Sigmoid colon (tissue), 7 donors: ENCODE measurements around the gene APBB2. TPM values are rescaled to one million over a fixed set of nuclear protein-coding genes. Genes with fewer than 3 reads are reported as not detected.

ENCODE experiments used
- DNase-seq: peaks from one replicate; pipeline ENCODE4 v3.0.0-alpha.2; 2019
- H3K27ac ChIP-seq, 4 donors: fragments of 200-600 bp; sonication (generic); one replicate each; pipeline ENCODE4 v1.5.1; 2016 to 2019; ENCODE audit warnings: mild to moderate bottlenecking in 1 of 4
- H3K27me3 ChIP-seq, 3 donors: fragments of 200-600 bp; sonication (generic); one replicate each; pipeline ENCODE4 v1.5.1; 2019; ENCODE audit warnings: mild to moderate bottlenecking in 1 of 3
- H3K36me3 ChIP-seq, 4 donors: fragments of 200-600 bp; sonication (generic); one replicate each; pipeline ENCODE4 v1.5.1; 2016 to 2019
- H3K4me1 ChIP-seq, 4 donors: fragments of 200-600 bp; sonication (generic); one replicate each; pipeline ENCODE4 v1.5.1; 2017 to 2019
- H3K4me3 ChIP-seq, 4 donors: fragments of 200-600 bp; sonication (generic); one replicate each; pipeline ENCODE4 v1.5.1; 2017 to 2019; ENCODE audit warnings: mild to moderate bottlenecking in 2 of 4, moderate library complexity in 1 of 4
- H3K9me3 ChIP-seq, 4 donors: fragments of 200-600 bp in 3 of 4; sonication (generic) in 3 of 4; one replicate each; pipeline versions ENCODE4 v1.5.1 to v1.6.1; 2013 to 2019
- CTCF ChIP-seq, 4 experiments: fragments of 450-650 bp in 3 of 4; fragments of 200-600 bp in 1 of 4; IDR thresholded peaks; one replicate each; pipeline ENCODE4 v1.5.1; 2016 to 2019; ENCODE audit warnings: antibody characterized with exemption in 4 of 4, mild to moderate bottlenecking in 3 of 4, moderate library complexity in 2 of 4
- EP300 ChIP-seq, 4 donors: sonication (generic); formaldehyde crosslinking; IDR thresholded peaks; one replicate each; pipeline ENCODE4 v1.6.1; 2017; ENCODE audit warnings: antibody characterized with exemption in 4 of 4
- POLR2A ChIP-seq, 2 donors: fragments of 450-650 bp; IDR thresholded peaks; one replicate each; pipeline ENCODE4 v1.6.1; 2016; ENCODE audit warnings: antibody characterized with exemption in 2 of 2, mild to moderate bottlenecking in 2 of 2, moderate library complexity in 2 of 2
- POLR2AphosphoS5 ChIP-seq, 4 donors: sonication (generic); formaldehyde crosslinking; IDR thresholded peaks; one replicate each; pipeline ENCODE4 v1.6.1; 2017; ENCODE audit warnings: antibody characterized with exemption in 4 of 4
- WGBS, 2 donors: extraction: QIAGEN DNeasy Blood & Tissue Kit; methylation state at CpG; one replicate each; pipeline ENCODE4 v1.1.7; 2013; 5-methylcytosine and 5-hydroxymethylcytosine counted together
- intact Hi-C: fragments of 100-400 bp; cut with DNase I; formaldehyde crosslinking; loops from one replicate; pipeline ENCODE4 v1.15.1; 2023
- polyA plus RNA-seq, 3 donors: library from polyadenylated mRNA; stranded (reverse); fragments of 200-250 nt; gene quantifications; one replicate each; pipeline ENCODE4 v1.2.3, GENCODE V29; 2013
- total RNA-seq, 4 donors: library from RNA; depleted of rRNA; stranded (reverse); fragments of >200 nt; gene quantifications; one replicate each; pipeline ENCODE4 v1.1.0, GENCODE V29; 2016
- donor health status: healthy with polysubstance abuse.
- donor health status: Bipolar disorder and iron deficiency.
- donor health status: healthy.

The APBB2 gene
- total and polyA plus RNA-seq, 7 donors = 7.8 to 108 (median 69.1) TPM

- intact Hi-C loops = no loop called here
- WGBS, 2 donors = 98 to 100% methylated on average over 1 of the region's 1 CpG
- no peaks in the 10 kb centered on the region for H3K27me3 ChIP-seq
Observed at GRCh38 chr4:41026971-41027370, 187.4 kb downstream of the APBB2 start.

GRCh38 chr4:41025824-41026223 is 188.5 kb downstream of the APBB2 start:
- TF ChIP-seq CTCF (IDR thresholded peaks at IDR 0.05) (no peak), POLR2AphosphoS5 (IDR thresholded peaks at IDR 0.05) (no peak), EP300 (IDR thresholded peaks at IDR 0.05) (no peak)
- H3K27ac ChIP-seq = no peak overlapping the region
- no peaks in the 10 kb centered on the region for H3K36me3 ChIP-seq
- H3K4me3 ChIP-seq = no peak overlapping the region
- H3K9me3 ChIP-seq = peaks cover 5 to 20% (median 12%) of the 10 kb centered on the region in 4 donors
- peaks cover 0 to 7% (median 2%) of the 10 kb centered on the region in 4 donors for H3K4me1 ChIP-seq
- DNase-seq = no peak
- intact Hi-C loops = no loop called here
- 90 to 96% methylated on average over 2 of the region's 2 CpGs for WGBS, 2 donors
- H3K27me3 ChIP-seq = no peaks in the 10 kb centered on the region

More at GRCh38 chr4:41026971-41027370, 187.4 kb downstream of the APBB2 start:
- TF ChIP-seq POLR2A (IDR thresholded peaks at IDR 0.05) (no peak), CTCF (IDR thresholded peaks at IDR 0.05) (no peak), POLR2AphosphoS5 (IDR thresholded peaks at IDR 0.05) (no peak)
- Histone ChIP-seq H3K4me3 (no peak overlapping the region), H3K36me3 (no peaks in the 10 kb centered on the region), H3K9me3 (peaks cover 5 to 20% (median 12%) of the 10 kb centered on the region in 4 donors), H3K4me1 (peaks cover 0 to 7% (median 2%) of the 10 kb centered on the region in 4 donors), H3K27ac (no peak overlapping the region)
- DNase-seq = no peak

GRCh38 chr4:41024556-41025491 is 189.5 kb downstream of the APBB2 start:
- no peaks in the 10 kb centered on the region for H3K36me3 ChIP-seq
- TF ChIP-seq CTCF (IDR thresholded peaks at IDR 0.05) = no peak
- no peak overlapping the region for H3K27ac ChIP-seq
- peaks cover 5 to 20% (median 12%) of the 10 kb centered on the region in 4 donors for H3K9me3 ChIP-seq
- H3K27me3 ChIP-seq = no peaks in the 10 kb centered on the region
- no peak overlapping the region for H3K4me3 ChIP-seq
- peaks cover 0 to 7% (median 2%) of the 10 kb centered on the region in 4 donors for H3K4me1 ChIP-seq
- DNase-seq = no peak
- intact Hi-C loops = no loop called here
- 93 to 96% methylated on average over 13 of the region's 13 CpGs for WGBS, 2 donors

GRCh38 chr4:41022116-41022515 is 192.2 kb downstream of the APBB2 start:
- no peak for DNase-seq
- WGBS, 2 donors = 83 to 96% methylated on average over 3 of the region's 3 CpGs
- H3K27me3 ChIP-seq = no peaks in the 10 kb centered on the region

GRCh38 chr4:41015016-41015675 is 199.2 kb downstream of the APBB2 start:
- Histone ChIP-seq H3K36me3 (peaks cover 0 to 7% (median 0%) of the 10 kb centered on the region in 4 donors), H3K9me3 (no peaks in the 10 kb centered on the region), H3K27ac (no peak overlapping the region), H3K4me3 (no peak overlapping the region), H3K27me3 (no peaks in the 10 kb centered on the region), H3K4me1 (peaks cover 0 to 16% (median 11%) of the 10 kb centered on the region in 4 donors)
- TF ChIP-seq POLR2AphosphoS5 (IDR thresholded peaks at IDR 0.05) = no peak
- no peak for TF ChIP-seq EP300 (IDR thresholded peaks at IDR 0.05)
- no peak for TF ChIP-seq POLR2A (IDR thresholded peaks at IDR 0.05)
- no peak for TF ChIP-seq CTCF (IDR thresholded peaks at IDR 0.05)
- intact Hi-C loops = no loop called here
- 78 to 96% methylated on average over 6 of the region's 6 CpGs for WGBS, 2 donors
- DNase-seq = no peak

More at GRCh38 chr4:41022116-41022515, 192.2 kb downstream of the APBB2 start:
- intact Hi-C loops = no loop called here
- H3K27ac ChIP-seq = no peak overlapping the region
- TF ChIP-seq EP300 (IDR thresholded peaks at IDR 0.05) (no peak), POLR2AphosphoS5 (IDR thresholded peaks at IDR 0.05) (no peak), POLR2A (IDR thresholded peaks at IDR 0.05) (no peak)
- peaks cover 5 to 20% (median 12%) of the 10 kb centered on the region in 4 donors for H3K9me3 ChIP-seq
- H3K4me3 ChIP-seq = no peak overlapping the region
- no peaks in the 10 kb centered on the region for H3K4me1 ChIP-seq
- H3K36me3 ChIP-seq = no peaks in the 10 kb centered on the region
